ENCODE data around the gene CPA5. TPM values are rescaled to one million over a fixed set of nuclear protein-coding genes. Genes with fewer than 3 reads are reported as not detected.

CPA5 gene
- polyA plus RNA-seq, 3 donors: not detected

GRCh38 chr7:130405003-130405402 lies 60.4 kb downstream of the CPA5 start:
- no peak overlapping the region for H3K4me3 Mint-ChIP-seq
- no peak for DNase-seq
- H3K4me3 ChIP-seq (replicated peaks in 1 of 3; ENCODE audit: low read depth in 2 of 3, low read length in 3 of 3): no peak overlapping the region
- H3K79me2 ChIP-seq (ENCODE audit: insufficient read depth, low read length): no peaks in the 10 kb centered on the region
- no peaks in the 10 kb centered on the region for H3K4me1 ChIP-seq (ENCODE audit: control insufficient read depth in 1 of 2, insufficient read depth in 2 of 2, low read length in 2 of 2)
- no peaks in the 10 kb centered on the region for H4K20me1 ChIP-seq (ENCODE audit: insufficient read depth, low read length)
- no peak overlapping the region for H2AFZ ChIP-seq (ENCODE audit: insufficient read depth, low read depth, low read length, poor library complexity, severe bottlenecking)
- intact Hi-C loops (cut with micrococcal nuclease): no loop called here
- no peak overlapping the region for H3K4me2 ChIP-seq (replicated peaks; ENCODE audit: extremely low read depth, low read length, poor library complexity, severe bottlenecking)
- H3K9ac ChIP-seq (ENCODE audit: insufficient read depth, low read length, poor library complexity, severe bottlenecking): no peak overlapping the region
- H3K36me3 Mint-ChIP-seq: peaks cover 9 to 19% of the 10 kb centered on the region in 2 donors
- no CpG with 5 or more reads among the region's 2 CpGs for WGBS (ENCODE audit: insufficient coverage)
- H3K27ac Mint-ChIP-seq: no peak overlapping the region
- H3K27me3 ChIP-seq (ENCODE audit: control insufficient read depth in 2 of 2, insufficient read depth in 2 of 2, low read length in 2 of 2): no peaks in the 10 kb centered on the region
- TF ChIP-seq, protein P1, sequence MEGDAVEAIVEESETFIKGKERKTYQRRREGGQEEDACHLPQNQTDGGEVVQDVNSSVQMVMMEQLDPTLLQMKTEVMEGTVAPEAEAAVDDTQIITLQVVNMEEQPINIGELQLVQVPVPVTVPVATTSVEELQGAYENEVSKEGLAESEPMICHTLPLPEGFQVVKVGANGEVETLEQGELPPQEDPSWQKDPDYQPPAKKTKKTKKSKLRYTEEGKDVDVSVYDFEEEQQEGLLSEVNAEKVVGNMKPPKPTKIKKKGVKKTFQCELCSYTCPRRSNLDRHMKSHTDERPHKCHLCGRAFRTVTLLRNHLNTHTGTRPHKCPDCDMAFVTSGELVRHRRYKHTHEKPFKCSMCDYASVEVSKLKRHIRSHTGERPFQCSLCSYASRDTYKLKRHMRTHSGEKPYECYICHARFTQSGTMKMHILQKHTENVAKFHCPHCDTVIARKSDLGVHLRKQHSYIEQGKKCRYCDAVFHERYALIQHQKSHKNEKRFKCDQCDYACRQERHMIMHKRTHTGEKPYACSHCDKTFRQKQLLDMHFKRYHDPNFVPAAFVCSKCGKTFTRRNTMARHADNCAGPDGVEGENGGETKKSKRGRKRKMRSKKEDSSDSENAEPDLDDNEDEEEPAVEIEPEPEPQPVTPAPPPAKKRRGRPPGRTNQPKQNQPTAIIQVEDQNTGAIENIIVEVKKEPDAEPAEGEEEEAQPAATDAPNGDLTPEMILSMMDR (IDR thresholded peaks at IDR 0.05): no peak
- H3K36me3 ChIP-seq (replicated peaks in 1 of 2; ENCODE audit: control insufficient read depth in 1 of 2, insufficient read depth in 2 of 2, low read length in 2 of 2): peaks cover 3 to 12% of the 10 kb centered on the region in 2 donors
- H3K27ac ChIP-seq (ENCODE audit: low read depth in 1 of 2, low read length in 2 of 2): no peak overlapping the region
- H3K27me3 Mint-ChIP-seq (ENCODE audit: low read depth in 3 of 3): peaks cover 0 to 2% (median 0%) of the 10 kb centered on the region in 3 donors
- peaks cover 11% of the 10 kb centered on the region for H3K4me1 Mint-ChIP-seq
- no peaks in the 10 kb centered on the region for H3K9me3 Mint-ChIP-seq
- H3K9me3 ChIP-seq (replicated peaks in 1 of 2; ENCODE audit: control insufficient read depth in 1 of 2, insufficient read depth in 1 of 2, low read length in 2 of 2): no peaks in the 10 kb centered on the region

DNA sequence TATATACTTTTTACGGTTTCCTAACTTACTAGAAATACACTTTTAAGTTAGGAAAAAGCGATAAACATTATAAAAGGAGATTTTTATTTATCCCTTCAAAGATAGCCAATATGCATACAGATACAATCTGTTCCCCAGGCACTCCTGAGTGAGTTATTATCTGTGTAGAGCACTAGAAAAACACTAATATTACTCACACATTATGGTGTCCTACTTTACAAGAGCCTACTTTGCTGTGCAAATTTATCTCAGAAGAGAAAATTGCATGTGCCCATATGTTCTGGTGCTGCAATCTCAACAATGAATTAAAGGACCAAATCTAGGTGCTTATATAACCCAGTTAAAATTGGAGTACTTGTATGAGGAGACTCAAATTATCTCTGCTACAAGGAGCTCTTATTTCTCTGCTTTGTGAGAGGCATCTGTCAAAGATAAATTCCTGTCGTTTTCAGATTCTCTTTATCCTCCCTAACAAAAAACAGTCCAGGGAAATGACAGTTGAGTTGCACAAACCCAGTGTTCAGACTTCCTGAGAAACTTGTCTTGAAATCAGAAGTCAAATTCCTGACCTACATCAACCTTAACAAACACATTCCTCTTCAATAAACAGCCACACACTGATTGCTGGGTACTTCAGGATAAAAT lies 64.6 kb downstream of the CPA5 start:
- TF ChIP-seq, protein P1 (IDR thresholded peaks at IDR 0.05): no peak

More for the DNA sequence above, 64.6 kb downstream of the CPA5 start:
- intact Hi-C loops (cut with micrococcal nuclease): no loop called here
- H3K4me1 Mint-ChIP-seq: peaks cover 8% of the 10 kb centered on the region
- no peaks in the 10 kb centered on the region for H3K27me3 Mint-ChIP-seq (ENCODE audit: low read depth in 3 of 3)
- no peaks in the 10 kb centered on the region for H3K9me3 Mint-ChIP-seq
- no peak overlapping the region for H3K27ac Mint-ChIP-seq
- Histone ChIP-seq H3K9me3 (replicated peaks in 1 of 2; ENCODE audit: control insufficient read depth in 1 of 2, insufficient read depth in 1 of 2, low read length in 2 of 2) (no peaks in the 10 kb centered on the region), H3K27ac (ENCODE audit: low read depth in 1 of 2, low read length in 2 of 2) (no peak overlapping the region), H3K9ac (ENCODE audit: insufficient read depth, low read length, poor library complexity, severe bottlenecking) (no peak overlapping the region), H3K4me3 (replicated peaks in 1 of 3; ENCODE audit: low read depth in 2 of 3, low read length in 3 of 3) (no peak overlapping the region), H3K36me3 (replicated peaks in 1 of 2; ENCODE audit: control insufficient read depth in 1 of 2, insufficient read depth in 2 of 2, low read length in 2 of 2) (no peaks in the 10 kb centered on the region), H4K20me1 (ENCODE audit: insufficient read depth, low read length) (no peaks in the 10 kb centered on the region), H2AFZ (ENCODE audit: insufficient read depth, low read depth, low read length, poor library complexity, severe bottlenecking) (no peak overlapping the region), H3K79me2 (ENCODE audit: insufficient read depth, low read length) (no peaks in the 10 kb centered on the region), H3K4me2 (replicated peaks; ENCODE audit: extremely low read depth, low read length, poor library complexity, severe bottlenecking) (no peak overlapping the region), H3K27me3 (ENCODE audit: control insufficient read depth in 2 of 2, insufficient read depth in 2 of 2, low read length in 2 of 2) (no peaks in the 10 kb centered on the region), H3K4me1 (ENCODE audit: control insufficient read depth in 1 of 2, insufficient read depth in 2 of 2, low read length in 2 of 2) (no peaks in the 10 kb centered on the region)
- no peak overlapping the region for H3K4me3 Mint-ChIP-seq
- DNase-seq: no peak
- peaks cover 0 to 16% of the 10 kb centered on the region in 2 donors for H3K36me3 Mint-ChIP-seq
- 0% methylated on average over 1 of the region's 3 CpGs for WGBS (ENCODE audit: insufficient coverage)
